Heart right ventricle (tissue), 16 donors: ENCODE measurements around the gene RAP1GAP2. TPM values are rescaled to one million over a fixed set of nuclear protein-coding genes. Genes with fewer than 3 reads are reported as not detected.

Source experiments
- ATAC-seq, 8 donors: fragments of 200-7000 bp; cut with Tn5 transposase; one replicate each; pipeline ENCODE4 v1.9.1; 2020; ENCODE audit warnings: mild to moderate bottlenecking in 8 of 8, moderate library complexity in 8 of 8, moderate number of reproducible peaks in 1 of 8
- DNase-seq, 2 donors: peaks; one replicate each; pipeline ENCODE4 v3.0.0-alpha.2; 2020
- H3K27ac ChIP-seq, 10 donors: fragments of 200-600 bp; sonication (generic) in 2 of 10; one replicate each; pipeline versions ENCODE4 v1.5.0 to v1.8.0; 2020 to 2022; ENCODE audit warnings: mild to moderate bottlenecking in 3 of 10
- H3K27me3 ChIP-seq, 7 donors: fragments of 200-600 bp; one replicate each; pipeline ENCODE4 v1.8.0; 2021 to 2022; ENCODE audit warnings: mild to moderate bottlenecking in 2 of 7
- H3K36me3 ChIP-seq, 9 donors: fragments of 200-600 bp; sonication (generic) in 1 of 9; one replicate each; pipeline versions ENCODE4 v1.5.0 to v1.8.0; 2020 to 2022; ENCODE audit warnings: mild to moderate bottlenecking in 2 of 9
- H3K4me1 ChIP-seq, 9 donors: fragments of 200-600 bp; sonication (generic) in 1 of 9; one replicate each; pipeline versions ENCODE4 v1.5.0 to v1.8.0; 2020 to 2022; ENCODE audit warnings: mild to moderate bottlenecking in 4 of 9
- H3K4me3 ChIP-seq, 10 donors: fragments of 200-600 bp; sonication (generic) in 2 of 10; one replicate each; pipeline versions ENCODE4 v1.5.0 to v1.8.0; 2020 to 2022; ENCODE audit warnings: mild to moderate bottlenecking in 7 of 10, moderate library complexity in 2 of 10
- H3K9me3 ChIP-seq, 11 donors: fragments of 200-600 bp in 10 of 11; sonication (generic) in 2 of 11; one replicate each; pipeline versions ENCODE4 v1.5.0 to v1.8.0; 2013 to 2022; ENCODE audit warnings: mild to moderate bottlenecking in 2 of 11, control low read depth in 1 of 11, moderate library complexity in 1 of 11
- WGBS, 2 donors: extraction: QIAGEN DNeasy Blood & Tissue Kit; methylation state at CpG; one replicate each; pipeline ENCODE4 v1.1.7; 2013; ENCODE audit warnings: inconsistent platforms in 1 of 2; 5-methylcytosine and 5-hydroxymethylcytosine counted together
- intact Hi-C, 10 donors: fragments of 100-400 bp; cut with DNase I; formaldehyde crosslinking; loops; one replicate each; pipeline versions ENCODE4 v1.11.1 to v1.14.2; 2022
- polyA plus RNA-seq, 2 donors: library from polyadenylated mRNA; stranded (reverse); fragments of 200-250 nt; gene quantifications; one replicate each; pipeline ENCODE4 v1.2.3, GENCODE V29; 2013
- total RNA-seq, 10 donors: library from RNA; stranded (reverse); fragmentation: NEBNext Ultra II Directional in 3 of 10; extraction: Animal tissue kit (Norgen Biotek cat#: 25700) in 3 of 10; gene quantifications; one replicate each; pipeline versions ENCODE4 v1.2.1 to v1.2.4, GENCODE V29; 2021 to 2023
- TF ChIP-seq, protein P1 (sequence below), 9 donors: fragments of 200-600 bp; sonication (generic) in 2 of 9; IDR thresholded peaks; one replicate each; pipeline versions ENCODE4 v1.5.0 to v1.8.0; 2021 to 2022; ENCODE audit warnings: antibody characterized with exemption in 9 of 9, mild to moderate bottlenecking in 5 of 9, moderate library complexity in 1 of 9
- donor health status: Arrhythmogenic right ventricular cardiomyopathy.
- donor health status: ischemic (EF 13 %, LVEDD 7.1; RV severe dilation, severe dysfunction).
- donor health status: healthy with polysubstance abuse.
- donor health status: DM: no; HTN: yes; CAD: no.
- donor health status: DM: no; HTN: no; CAD: no.
- donor health status: ischemic (EF 25% LVEDD 6.9; RV normal size, moderate dysfunction).
- donor health status: ischemic (EF 25% LVEDD 5.7; RV mildly dilated, moderate dysfunction).
- donor health status: healthy.
- donor health status: DM: yes; HTN: yes; CAD: no.
- donor health status: Ischemic cardiomyopathy.
- donor health status: ischemic (EF 35%, LVEDD 5.7; RV mildly dilated, moderate dysfunction).
- donor health status: nonischemic (EF 11% LVEDD 7.7; RV severe dilation, severe dysfunction).
- donor health status: DM: yes; HTN: yes; CAD: no.
- donor health status: PGD.
- donor health status: ischemic (EF 29% LVEDD 5.4; RV normal size, mild dysfunction).
- donor health status: nonischemic (EF 23%, LVEDD 6.1; RV moderate dilation, normal function).

RAP1GAP2 gene
- total and polyA plus RNA-seq, 12 donors = 9.5 to 51.3 (median 34.6) TPM

DNA sequence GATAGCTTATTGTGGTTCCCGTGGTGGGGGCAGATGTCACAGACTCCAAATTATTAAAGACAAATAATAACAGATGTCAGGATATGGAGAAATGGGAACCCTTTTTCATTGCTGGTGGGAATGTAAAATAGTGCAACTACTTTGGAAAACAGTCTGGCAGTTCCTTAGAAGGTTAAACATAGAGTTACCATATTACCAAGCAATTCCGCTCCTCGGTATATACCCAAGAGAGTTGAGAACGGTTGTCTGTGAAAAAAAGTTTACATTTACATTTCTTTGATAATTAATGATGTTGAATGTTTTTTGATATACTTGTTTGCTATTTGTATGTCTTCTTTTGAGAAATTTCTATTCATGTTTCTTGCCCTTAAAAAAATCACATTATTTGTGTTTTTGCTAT, 226.0 kb downstream of the RAP1GAP2 start:
- Histone ChIP-seq H3K36me3 (peaks cover 0 to 59% (median 0%) of the 10 kb centered on the region in 9 donors), H3K4me1 (no peaks in the 10 kb centered on the region), H3K9me3 (peaks cover 0 to 33% (median 13%) of the 10 kb centered on the region in 11 donors), H3K27ac (no peak overlapping the region), H3K27me3 (no peaks in the 10 kb centered on the region), H3K4me3 (no peak overlapping the region)
- ATAC-seq (no peak), DNase-seq (no peak)
- WGBS, 2 donors = 93 to 95% methylated on average over 4 of the region's 4 CpGs
- TF ChIP-seq, protein P1, sequence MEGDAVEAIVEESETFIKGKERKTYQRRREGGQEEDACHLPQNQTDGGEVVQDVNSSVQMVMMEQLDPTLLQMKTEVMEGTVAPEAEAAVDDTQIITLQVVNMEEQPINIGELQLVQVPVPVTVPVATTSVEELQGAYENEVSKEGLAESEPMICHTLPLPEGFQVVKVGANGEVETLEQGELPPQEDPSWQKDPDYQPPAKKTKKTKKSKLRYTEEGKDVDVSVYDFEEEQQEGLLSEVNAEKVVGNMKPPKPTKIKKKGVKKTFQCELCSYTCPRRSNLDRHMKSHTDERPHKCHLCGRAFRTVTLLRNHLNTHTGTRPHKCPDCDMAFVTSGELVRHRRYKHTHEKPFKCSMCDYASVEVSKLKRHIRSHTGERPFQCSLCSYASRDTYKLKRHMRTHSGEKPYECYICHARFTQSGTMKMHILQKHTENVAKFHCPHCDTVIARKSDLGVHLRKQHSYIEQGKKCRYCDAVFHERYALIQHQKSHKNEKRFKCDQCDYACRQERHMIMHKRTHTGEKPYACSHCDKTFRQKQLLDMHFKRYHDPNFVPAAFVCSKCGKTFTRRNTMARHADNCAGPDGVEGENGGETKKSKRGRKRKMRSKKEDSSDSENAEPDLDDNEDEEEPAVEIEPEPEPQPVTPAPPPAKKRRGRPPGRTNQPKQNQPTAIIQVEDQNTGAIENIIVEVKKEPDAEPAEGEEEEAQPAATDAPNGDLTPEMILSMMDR (IDR thresholded peaks at IDR 0.05) = no peak
- intact Hi-C loops = no loop called here

DNA sequence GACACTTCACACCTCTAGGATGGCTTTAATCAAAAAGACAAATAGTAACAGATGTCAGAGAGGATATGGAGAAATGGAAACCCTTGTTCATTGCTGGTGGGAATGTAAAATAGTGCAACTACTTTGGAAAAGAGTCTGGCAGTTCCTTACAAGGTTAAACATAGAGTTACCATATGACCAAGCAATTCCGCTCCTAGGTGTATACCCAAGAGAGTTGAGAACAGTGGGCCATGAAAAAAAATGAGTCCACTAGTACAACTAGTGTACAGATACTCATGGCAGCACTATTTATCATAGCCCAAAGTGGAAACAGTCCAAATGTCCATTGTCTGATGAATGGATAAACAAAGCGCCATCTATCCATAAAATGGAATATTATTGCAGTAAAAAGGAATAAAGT, 228.1 kb downstream of the RAP1GAP2 start:
- no peak overlapping the region for H3K27ac ChIP-seq
- DNase-seq (no peak), ATAC-seq (no peak)
- 98 to 99% methylated on average over 2 of the region's 2 CpGs for WGBS, 2 donors
- peaks cover 0 to 33% (median 13%) of the 10 kb centered on the region in 11 donors for H3K9me3 ChIP-seq
- H3K36me3 ChIP-seq = peaks cover 0 to 53% (median 0%) of the 10 kb centered on the region in 9 donors
- H3K4me1 ChIP-seq = peaks cover 0 to 12% (median 4%) of the 10 kb centered on the region in 9 donors
- TF ChIP-seq, protein P1 (IDR thresholded peaks at IDR 0.05) = no peak
- intact Hi-C loops = no loop called here
- no peaks in the 10 kb centered on the region for H3K27me3 ChIP-seq
- no peak overlapping the region for H3K4me3 ChIP-seq

DNA sequence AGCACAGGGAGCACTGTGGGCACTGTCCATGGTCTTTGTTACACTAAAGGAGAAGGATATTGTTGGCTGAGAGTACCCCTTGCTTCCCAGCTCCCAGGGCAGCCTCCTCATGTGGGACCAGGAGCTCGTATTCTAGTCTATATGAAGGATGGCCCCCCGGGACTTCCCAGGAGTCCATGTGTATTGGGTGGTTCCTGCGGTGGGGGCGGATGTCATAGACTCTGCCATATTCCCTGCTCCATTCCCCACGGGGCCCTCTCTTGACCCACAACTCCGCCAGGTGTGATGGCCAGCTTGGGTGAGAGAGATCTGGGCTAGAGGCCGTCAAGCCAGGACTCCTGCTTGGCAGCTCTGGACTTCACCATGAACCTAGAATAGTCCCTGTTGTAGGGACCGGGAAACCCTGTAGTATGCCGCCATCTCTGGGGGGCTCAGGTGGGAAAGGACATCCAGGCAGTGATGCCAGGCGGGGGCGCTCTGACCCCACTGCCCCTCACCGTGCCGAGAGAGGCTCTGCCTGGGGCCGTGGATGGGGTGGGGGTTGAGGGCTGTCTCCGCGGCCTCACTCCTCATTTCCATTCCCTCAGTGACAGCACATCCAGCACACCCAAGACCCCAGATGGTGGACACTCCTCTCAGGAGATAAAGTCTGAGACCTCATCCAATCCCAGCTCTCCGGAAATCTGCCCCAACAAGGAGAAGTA, 229.3 kb downstream of the RAP1GAP2 start:
- WGBS, 2 donors = 90 to 93% methylated on average over 16 to 17 of the region's 17 CpGs
- H3K4me1 ChIP-seq = peaks cover 2 to 21% (median 14%) of the 10 kb centered on the region in 9 donors
- H3K36me3 ChIP-seq = peaks cover 0 to 41% (median 0%) of the 10 kb centered on the region in 9 donors
- H3K27ac ChIP-seq = no peak overlapping the region
- TF ChIP-seq, protein P1 (IDR thresholded peaks at IDR 0.05) = no peak
- H3K9me3 ChIP-seq = peaks cover 0 to 33% (median 13%) of the 10 kb centered on the region in 11 donors
- DNase-seq (no peak), ATAC-seq (no peak)
- no peaks in the 10 kb centered on the region for H3K27me3 ChIP-seq
- intact Hi-C loops = no loop called here
- H3K4me3 ChIP-seq = no peak overlapping the region

DNA sequence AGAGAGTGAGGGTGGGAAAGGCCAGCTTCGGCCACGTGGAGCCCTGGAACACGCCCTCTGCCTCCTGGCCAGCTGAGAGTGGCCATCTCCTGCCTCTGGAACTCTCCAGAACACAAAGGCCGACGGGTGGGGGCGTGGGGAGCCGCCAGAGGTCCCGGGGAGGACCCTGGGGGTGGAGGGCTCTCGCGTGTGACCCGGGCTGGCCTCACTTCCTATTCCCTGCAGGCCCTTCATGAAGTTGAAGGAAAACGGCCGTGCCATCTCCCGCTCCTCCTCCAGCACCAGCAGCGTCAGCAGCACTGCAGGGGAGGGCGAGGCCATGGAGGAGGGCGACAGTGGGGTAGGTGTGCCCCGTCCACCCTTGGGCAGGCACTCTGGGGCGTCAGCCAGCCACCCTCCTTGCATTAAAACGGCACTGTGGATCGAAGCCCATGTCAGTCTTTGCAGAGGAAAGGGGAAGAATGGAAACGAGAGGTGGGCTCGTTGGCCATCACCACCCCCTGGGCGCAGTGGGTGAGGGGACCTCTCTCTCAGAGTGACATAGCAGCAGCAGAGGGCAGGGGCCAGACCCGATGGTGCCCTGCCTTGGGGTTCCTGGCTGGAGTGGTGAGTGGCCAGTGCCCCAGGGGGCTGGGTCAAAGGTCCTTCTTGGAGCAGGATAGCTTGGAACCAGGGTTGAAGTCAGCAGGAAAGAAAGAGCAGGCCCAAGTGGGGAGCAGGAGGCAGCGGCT, 230.1 kb downstream of the RAP1GAP2 start:
- intact Hi-C loops = no loop called here
- H3K36me3 ChIP-seq = peaks cover 0 to 34% (median 0%) of the 10 kb centered on the region in 9 donors
- peak in 2 of 8 donors; percentile 7 to 51 for ATAC-seq

More for the DNA sequence above, 230.1 kb downstream of the RAP1GAP2 start:
- 73 to 85% methylated on average over 26 of the region's 26 CpGs for WGBS, 2 donors
- Histone ChIP-seq H3K4me3 (no peak overlapping the region), H3K4me1 (peaks cover 2 to 28% (median 20%) of the 10 kb centered on the region in 9 donors), H3K9me3 (peaks cover 0 to 33% (median 13%) of the 10 kb centered on the region in 11 donors), H3K27ac (no peak overlapping the region), H3K27me3 (no peaks in the 10 kb centered on the region)
- TF ChIP-seq, protein P1 (IDR thresholded peaks at IDR 0.05) = no peak
- DNase-seq = no peak
